OCI-LY3 (cell line): ENCODE results near the gene CDKN2C.

Experiments
- EZH2phosphoT487 ChIP-seq: fragments of 200-600 bp; shearing (Covaris generic); IDR thresholded peaks from 2 replicates; pipeline ENCODE4 v1.6.1; 2018; ENCODE audit warnings: antibody characterized with exemption, mixed run types, low read depth
- TF ChIP-seq, protein P1 (sequence below): fragments of 200-600, 300-600 bp; sonication (generic); IDR thresholded peaks from 2 replicates; pipeline ENCODE4 v1.5.1; 2014; ENCODE audit warnings: antibody characterized with exemption, low read length, low read depth

DNA sequence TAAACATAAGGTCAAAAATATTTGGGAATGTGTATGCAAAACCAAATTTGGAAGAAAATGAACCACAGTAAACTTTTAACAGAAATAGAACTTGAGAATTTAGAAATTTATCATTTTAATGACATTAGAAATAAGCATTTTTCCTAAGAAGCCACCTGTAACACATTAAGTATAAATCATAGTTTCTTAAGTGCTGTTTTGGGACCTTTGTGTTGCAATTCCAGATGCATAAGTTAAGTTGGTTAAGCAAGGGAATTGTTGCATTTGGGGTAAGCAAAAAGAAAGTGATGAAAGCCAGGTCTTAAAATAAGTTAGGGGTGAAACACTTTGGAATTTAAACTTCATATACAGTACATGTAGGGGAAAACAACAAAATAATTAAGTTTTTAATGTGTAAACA, 49.8 kb downstream of the CDKN2C start:
- TF ChIP-seq, protein P1, sequence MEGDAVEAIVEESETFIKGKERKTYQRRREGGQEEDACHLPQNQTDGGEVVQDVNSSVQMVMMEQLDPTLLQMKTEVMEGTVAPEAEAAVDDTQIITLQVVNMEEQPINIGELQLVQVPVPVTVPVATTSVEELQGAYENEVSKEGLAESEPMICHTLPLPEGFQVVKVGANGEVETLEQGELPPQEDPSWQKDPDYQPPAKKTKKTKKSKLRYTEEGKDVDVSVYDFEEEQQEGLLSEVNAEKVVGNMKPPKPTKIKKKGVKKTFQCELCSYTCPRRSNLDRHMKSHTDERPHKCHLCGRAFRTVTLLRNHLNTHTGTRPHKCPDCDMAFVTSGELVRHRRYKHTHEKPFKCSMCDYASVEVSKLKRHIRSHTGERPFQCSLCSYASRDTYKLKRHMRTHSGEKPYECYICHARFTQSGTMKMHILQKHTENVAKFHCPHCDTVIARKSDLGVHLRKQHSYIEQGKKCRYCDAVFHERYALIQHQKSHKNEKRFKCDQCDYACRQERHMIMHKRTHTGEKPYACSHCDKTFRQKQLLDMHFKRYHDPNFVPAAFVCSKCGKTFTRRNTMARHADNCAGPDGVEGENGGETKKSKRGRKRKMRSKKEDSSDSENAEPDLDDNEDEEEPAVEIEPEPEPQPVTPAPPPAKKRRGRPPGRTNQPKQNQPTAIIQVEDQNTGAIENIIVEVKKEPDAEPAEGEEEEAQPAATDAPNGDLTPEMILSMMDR: no peak
- no peak for TF ChIP-seq EZH2phosphoT487
